ENCODE data around the gene CNRIP1.
A peak's percentile ranks its signal among the peaks of the same experiment; 100 is the strongest.

The CNRIP1 gene

GRCh38 chr2:68251187-68251854 is 68.4 kb downstream of the CNRIP1 start:
- DNase-seq (ENCODE audit: low spot score): peak; percentile 93

- no peak for DNase-seq (ENCODE audit: low spot score)
Observed at GRCh38 chr2:68250652-68251186, 69.0 kb downstream of the CNRIP1 start.

GRCh38 chr2:68250196-68250595 is 69.6 kb downstream of the CNRIP1 start:
- no peak for DNase-seq (ENCODE audit: low spot score)

GRCh38 chr2:68248806-68249205 is 70.9 kb downstream of the CNRIP1 start:
- DNase-seq (ENCODE audit: low spot score): no peak

GRCh38 chr2:68248361-68248760 is 71.4 kb downstream of the CNRIP1 start:
- DNase-seq (ENCODE audit: low spot score): peak; percentile 70

- DNase-seq (ENCODE audit: low spot score): no peak
Observed at GRCh38 chr2:68246396-68246795, 73.4 kb downstream of the CNRIP1 start.

GRCh38 chr2:68245672-68246071 is 74.1 kb downstream of the CNRIP1 start:
- DNase-seq (ENCODE audit: low spot score): no peak

GRCh38 chr2:68245066-68245465 is 74.7 kb downstream of the CNRIP1 start:
- no peak for DNase-seq (ENCODE audit: low spot score)

GRCh38 chr2:68244456-68244855 is 75.3 kb downstream of the CNRIP1 start:
- peak; percentile 64 for DNase-seq (ENCODE audit: low spot score)

Data from hematopoietic multipotent progenitor cell treated with erythropoietin and hydrocortisone succinate and interleukin-3 and kit ligand, for 17 days (in vitro differentiated cells).